Activated B cell treated with CpG ODN at 0.5 μM for 24 hours (primary cell): ENCODE data around the gene ST6GALNAC2. TPM values are rescaled to one million over a fixed set of nuclear protein-coding genes. Genes with fewer than 3 reads are reported as not detected.

Experiments
- ATAC-seq: fragments of 200-7000 bp; cut with Tn5 transposase; one replicate; pipeline ENCODE4 v1.10.0; 2021; ENCODE audit warnings: low read depth, mild to moderate bottlenecking, moderate library complexity
- CTCF ChIA-PET: fragments of 350-600 bp; sonication (Branson Sonifier 250); formaldehyde crosslinking; loops from one replicate; lab custom pipeline; 2021; ENCODE audit warnings: antibody characterized with exemption; lab: Charles Lee
- POLR2A ChIA-PET: fragments of 350-600 bp; sonication (Branson Sonifier 250); formaldehyde crosslinking; loops from one replicate; lab custom pipeline; 2021; ENCODE audit warnings: antibody characterized with exemption; lab: Charles Lee
- DNase-seq: peaks from one replicate; pipeline ENCODE4 v3.0.0; 2022
- H3K27ac Mint-ChIP-seq: one replicate; pipeline ENCODE4 v1.8.0; 2020; ENCODE audit warnings: mixed read lengths
- H3K27me3 Mint-ChIP-seq: one replicate; pipeline ENCODE4 v1.8.0; 2021; ENCODE audit warnings: mixed read lengths
- H3K36me3 Mint-ChIP-seq: one replicate; pipeline ENCODE4 v1.8.0; 2021; ENCODE audit warnings: low read depth, mixed read lengths
- H3K4me1 Mint-ChIP-seq: one replicate; pipeline ENCODE4 v1.8.0; 2021; ENCODE audit warnings: mixed read lengths
- H3K4me3 Mint-ChIP-seq: one replicate; pipeline ENCODE4 v1.8.0; 2020; ENCODE audit warnings: mild to moderate bottlenecking, mixed read lengths
- H3K9me3 Mint-ChIP-seq: one replicate; pipeline ENCODE4 v1.8.0; 2020; ENCODE audit warnings: mixed read lengths
- CTCF ChIP-seq: fragments of 200-600 bp; IDR thresholded peaks from one replicate; pipeline ENCODE4 v1.8.0; 2022; ENCODE audit warnings: antibody characterized with exemption, mild to moderate bottlenecking
- intact Hi-C: fragments of 100-400 bp; cut with micrococcal nuclease; formaldehyde crosslinking; loops from one replicate; pipeline ENCODE4 v1.15.1; 2024
- total RNA-seq: library from RNA; stranded (reverse); gene quantifications from 2 replicates; pipeline ENCODE4 v1.2.3, GENCODE V29; 2022

ST6GALNAC2 gene
- total RNA-seq, 1 donor from 2014 or later: not detected

- ChIA-PET POLR2A (interaction anchor here (0.6 to 5.4 kb wide), 2 partner anchors 14 to 182 kb away, joined by 11 to 51 read pairs; no protein-coding TSS in a partner anchor), CTCF (interaction anchor here (2.1 to 4.6 kb wide), 2 partner anchors 15 to 20 kb away, joined by 12 to 32 read pairs; no protein-coding TSS in a partner anchor)
- Mint-ChIP-seq H3K4me1 (peaks cover 15% of the 10 kb centered on the region), H3K27ac (no peak overlapping the region), H3K4me3 (no peak overlapping the region), H3K36me3 (no peaks in the 10 kb centered on the region), H3K9me3 (no peaks in the 10 kb centered on the region), H3K27me3 (peaks cover 19% of the 10 kb centered on the region)
- intact Hi-C loops: no loop called here
- DNase-seq: no peak
- TF ChIP-seq CTCF: no peak
- ATAC-seq: no peak
Observed at GRCh38 chr17:76543482-76543825, 42.2 kb downstream of the ST6GALNAC2 start.

- CTCF ChIA-PET: interaction anchor here (2.1 to 4.6 kb wide), 2 partner anchors 14 to 20 kb away, joined by 12 to 32 read pairs; no protein-coding TSS in a partner anchor
- Mint-ChIP-seq H3K4me1 (peaks cover 18% of the 10 kb centered on the region), H3K36me3 (no peaks in the 10 kb centered on the region), H3K9me3 (no peaks in the 10 kb centered on the region), H3K4me3 (no peak overlapping the region), H3K27ac (no peak overlapping the region), H3K27me3 (peaks cover 19% of the 10 kb centered on the region)
- intact Hi-C loops: no loop called here
- no peak for DNase-seq
- ATAC-seq: no peak
- TF ChIP-seq CTCF: no peak
- POLR2A ChIA-PET: interaction anchor here (0.6 to 5.4 kb wide), 2 partner anchors 14 to 183 kb away, joined by 11 to 51 read pairs; no protein-coding TSS in a partner anchor
Observed at GRCh38 chr17:76542984-76543383, 42.7 kb downstream of the ST6GALNAC2 start.

- no peak overlapping the region for H3K4me3 Mint-ChIP-seq
- intact Hi-C loops: no loop called here
- H3K27me3 Mint-ChIP-seq: peaks cover 19% of the 10 kb centered on the region
- peaks cover 18% of the 10 kb centered on the region for H3K4me1 Mint-ChIP-seq
- DNase-seq (no peak), ATAC-seq (no peak)
- H3K9me3 Mint-ChIP-seq: no peaks in the 10 kb centered on the region
- no peaks in the 10 kb centered on the region for H3K36me3 Mint-ChIP-seq
- ChIA-PET POLR2A (interaction anchor here (5.4 kb wide), 1 partner anchor 14 kb away, joined by 51 read pairs; no protein-coding TSS in a partner anchor), CTCF (interaction anchor here (2.1 kb wide), 1 partner anchor 20 kb away, joined by 12 read pairs; no protein-coding TSS in a partner anchor)
- TF ChIP-seq CTCF: no peak
- no peak overlapping the region for H3K27ac Mint-ChIP-seq
Observed at GRCh38 chr17:76542566-76542971, 43.1 kb downstream of the ST6GALNAC2 start.

GRCh38 chr17:76541739-76542454, 43.8 kb downstream of the ST6GALNAC2 start:
- H3K9me3 Mint-ChIP-seq: no peaks in the 10 kb centered on the region
- no peak for ATAC-seq
- no peak overlapping the region for H3K27ac Mint-ChIP-seq
- ChIA-PET POLR2A (interaction anchor here (3.6 to 5.4 kb wide), 2 partner anchors 13 to 14 kb away, joined by 16 to 51 read pairs; no protein-coding TSS in a partner anchor), CTCF (no interaction called here)
- no peaks in the 10 kb centered on the region for H3K36me3 Mint-ChIP-seq
- TF ChIP-seq CTCF: no peak
- peaks cover 19% of the 10 kb centered on the region for H3K27me3 Mint-ChIP-seq
- intact Hi-C loops: no loop called here
- peaks cover 18% of the 10 kb centered on the region for H3K4me1 Mint-ChIP-seq
- no peak for DNase-seq
- H3K4me3 Mint-ChIP-seq: no peak overlapping the region
